GM18909 (cell line): ENCODE data around the gene UBL4A.
"Not testable (repeated sequence)": the region's sequence is repeated elsewhere in the genome, so short reads cannot be mapped to it uniquely, and the experiment has no call there.

Experiments used
- ATAC-seq: cut with Tn5 transposase; IDR thresholded peaks from one replicate; pipeline ENCODE4 v1.9.1; 2021; ENCODE audit warnings: mild to moderate bottlenecking; ENCODE audit not compliant: unreplicated experiment, poor library complexity

The UBL4A gene

GRCh38 chrX:154509455-154509854 is 23.0 kb upstream of the UBL4A start:
- no peak for ATAC-seq

- ATAC-seq, result no peak
These were observed 21.9 kb upstream of the UBL4A start for GRCh38 chrX:154508384-154508745.

- no peak for ATAC-seq
These were observed 21.4 kb upstream of the UBL4A start for GRCh38 chrX:154507673-154508383.

- no peak for ATAC-seq
These were observed 20.3 kb upstream of the UBL4A start for GRCh38 chrX:154506483-154507332.

- ATAC-seq, result no peak
These were observed 19.3 kb upstream of the UBL4A start for GRCh38 chrX:154505734-154506133.

GRCh38 chrX:154502989-154503388 is 16.6 kb upstream of the UBL4A start:
- no peak for ATAC-seq

- ATAC-seq, result no peak
These were observed 15.7 kb upstream of the UBL4A start for GRCh38 chrX:154502098-154502497.

- not testable (repeated sequence) for ATAC-seq
These were observed 15.0 kb upstream of the UBL4A start for GRCh38 chrX:154501423-154501822.

GRCh38 chrX:154496591-154497137 is 10.2 kb upstream of the UBL4A start:
- not testable (repeated sequence) for ATAC-seq

GRCh38 chrX:154495472-154495922 is 9.1 kb upstream of the UBL4A start:
- no peak for ATAC-seq

- no peak for ATAC-seq
These were observed 8.3 kb upstream of the UBL4A start for GRCh38 chrX:154494715-154495114.

- peak; percentile 79 for ATAC-seq
These were observed 4.1 kb upstream of the UBL4A start, which contains the start of gene SLC10A3 for GRCh38 chrX:154490414-154491083. Gene SLC10A3 (minus strand): TSS chrX:154490629. CDS start chrX:154488940, 1,689 bp downstream.

- ATAC-seq, result peak; percentile 21
These were observed 3.6 kb upstream of the UBL4A start for GRCh38 chrX:154490021-154490413.

GRCh38 chrX:154489182-154489581 is 2.8 kb upstream of the UBL4A start:
- no peak for ATAC-seq

- ATAC-seq, result no peak
These were observed 2.1 kb upstream of the UBL4A start for GRCh38 chrX:154488336-154489075.

- ATAC-seq, result no peak
These were observed 1.3 kb upstream of the UBL4A start for GRCh38 chrX:154487518-154488290.

- ATAC-seq, result no peak
These were observed 391 bp downstream of the UBL4A start for GRCh38 chrX:154486052-154486395.

GRCh38 chrX:154485150-154486051 is 1.0 kb downstream of the UBL4A start:
- no peak for ATAC-seq
